ENCODE measurements around the gene OR5H1. TPM values are rescaled to one million over a fixed set of nuclear protein-coding genes. Genes with fewer than 3 reads are reported as not detected.
"Not testable (repeated sequence)": the region's sequence is repeated elsewhere in the genome, so short reads cannot be mapped to it uniquely, and the experiment has no call there.

OR5H1 gene
- not detected for polyA plus RNA-seq (2012; ENCODE audit: missing spikeins)

- TF ChIP-seq POLR2AphosphoS5 (IDR thresholded peaks at IDR 0.05; ENCODE audit: low read depth, low read length), result no peak
- TF ChIP-seq TAF1 (IDR thresholded peaks at IDR 0.05; ENCODE audit: borderline replicate concordance, low read depth, low read length), result no peak
- TF ChIP-seq POLR2A (IDR thresholded peaks at IDR 0.05; ENCODE audit: low read depth, low read length), result no peak
- DNase-seq (ENCODE audit: insufficient read length) (no peak), FAIRE-seq (no peak)
Measured at GRCh38 chr3:98130421-98130820, at the start of gene OR5H1. OR5H1 (plus strand) TSS chr3:98130721; CDS start chr3:98132698, 1,977 bp downstream.

GRCh38 chr3:98086873-98087272, 43.6 kb upstream of the OR5H1 start, which contains the start of gene OR5AC2:
OR5AC2 (plus strand) TSS chr3:98087173; CDS start chr3:98087173, 0 bp downstream.
- DNase-seq (ENCODE audit: insufficient read length) (no peak), FAIRE-seq (no peak)
- TF ChIP-seq POLR2A (IDR thresholded peaks at IDR 0.05; ENCODE audit: low read depth, low read length) (no peak), POLR2AphosphoS5 (IDR thresholded peaks at IDR 0.05; ENCODE audit: low read depth, low read length) (no peak), TAF1 (IDR thresholded peaks at IDR 0.05; ENCODE audit: borderline replicate concordance, low read depth, low read length) (no peak)

- TF ChIP-seq TAF1 (IDR thresholded peaks at IDR 0.05; ENCODE audit: borderline replicate concordance, low read depth, low read length), result no peak
- no peak for TF ChIP-seq POLR2A (IDR thresholded peaks at IDR 0.05; ENCODE audit: low read depth, low read length)
- no peak for TF ChIP-seq POLR2AphosphoS5 (IDR thresholded peaks at IDR 0.05; ENCODE audit: low read depth, low read length)
- DNase-seq (ENCODE audit: insufficient read length) (no peak), FAIRE-seq (no peak)
Measured at GRCh38 chr3:98095882-98096281, 34.6 kb upstream of the OR5H1 start.

GRCh38 chr3:98099848-98100247, 30.7 kb upstream of the OR5H1 start:
- no peak for FAIRE-seq
- DNase-seq (ENCODE audit: insufficient read length), result no peak
- no peak for TF ChIP-seq POLR2AphosphoS5 (IDR thresholded peaks at IDR 0.05; ENCODE audit: low read depth, low read length)

- FAIRE-seq (no peak), DNase-seq (ENCODE audit: insufficient read length) (no peak)
- TF ChIP-seq POLR2A (IDR thresholded peaks at IDR 0.05; ENCODE audit: low read depth, low read length), result no peak
Measured at GRCh38 chr3:98108162-98108561, 22.4 kb upstream of the OR5H1 start.

GRCh38 chr3:98109807-98110549, 20.5 kb upstream of the OR5H1 start:
- FAIRE-seq (no peak), DNase-seq (ENCODE audit: insufficient read length) (no peak)
- no peak for TF ChIP-seq POLR2AphosphoS5 (IDR thresholded peaks at IDR 0.05; ENCODE audit: low read depth, low read length)
- no peak for TF ChIP-seq POLR2A (IDR thresholded peaks at IDR 0.05; ENCODE audit: low read depth, low read length)
- TF ChIP-seq TAF1 (IDR thresholded peaks at IDR 0.05; ENCODE audit: borderline replicate concordance, low read depth, low read length), result no peak

GRCh38 chr3:98110550-98110908, 20.0 kb upstream of the OR5H1 start:
- no peak for DNase-seq (ENCODE audit: insufficient read length)
- no peak for FAIRE-seq
- no peak for TF ChIP-seq POLR2AphosphoS5 (IDR thresholded peaks at IDR 0.05; ENCODE audit: low read depth, low read length)
- no peak for TF ChIP-seq TAF1 (IDR thresholded peaks at IDR 0.05; ENCODE audit: borderline replicate concordance, low read depth, low read length)
- TF ChIP-seq POLR2A (IDR thresholded peaks at IDR 0.05; ENCODE audit: low read depth, low read length), result no peak

- TF ChIP-seq TAF1 (IDR thresholded peaks at IDR 0.05; ENCODE audit: borderline replicate concordance, low read depth, low read length), result no peak
- no peak for DNase-seq (ENCODE audit: insufficient read length)
- FAIRE-seq, result no peak
Measured at GRCh38 chr3:98114264-98114663, 16.3 kb upstream of the OR5H1 start.

GRCh38 chr3:98115717-98116116, 14.8 kb upstream of the OR5H1 start:
- FAIRE-seq, result no peak
- DNase-seq (ENCODE audit: insufficient read length), result no peak
- no peak for TF ChIP-seq POLR2AphosphoS5 (IDR thresholded peaks at IDR 0.05; ENCODE audit: low read depth, low read length)
- no peak for TF ChIP-seq POLR2A (IDR thresholded peaks at IDR 0.05; ENCODE audit: low read depth, low read length)
- no peak for TF ChIP-seq TAF1 (IDR thresholded peaks at IDR 0.05; ENCODE audit: borderline replicate concordance, low read depth, low read length)

- no peak for DNase-seq (ENCODE audit: insufficient read length)
- no peak for FAIRE-seq
- TF ChIP-seq POLR2AphosphoS5 (IDR thresholded peaks at IDR 0.05; ENCODE audit: low read depth, low read length), result no peak
- no peak for TF ChIP-seq POLR2A (IDR thresholded peaks at IDR 0.05; ENCODE audit: low read depth, low read length)
- TF ChIP-seq TAF1 (IDR thresholded peaks at IDR 0.05; ENCODE audit: borderline replicate concordance, low read depth, low read length), result no peak
Measured at GRCh38 chr3:98136631-98137030, 6.1 kb downstream of the OR5H1 start.

- not testable (repeated sequence) for FAIRE-seq; DNase-seq (ENCODE audit: insufficient read length)
Measured at GRCh38 chr3:98137826-98138557, 7.5 kb downstream of the OR5H1 start.

GRCh38 chr3:98140531-98140930, 10.0 kb downstream of the OR5H1 start:
- no peak for DNase-seq (ENCODE audit: insufficient read length)
- no peak for FAIRE-seq
- TF ChIP-seq TAF1 (IDR thresholded peaks at IDR 0.05; ENCODE audit: borderline replicate concordance, low read depth, low read length), result no peak
- no peak for TF ChIP-seq POLR2AphosphoS5 (IDR thresholded peaks at IDR 0.05; ENCODE audit: low read depth, low read length)
- TF ChIP-seq POLR2A (IDR thresholded peaks at IDR 0.05; ENCODE audit: low read depth, low read length), result no peak

Data from GM12892 (cell line).